ENCODE measurements around the gene CELSR1.

- no peak for TF ChIP-seq CTCF (IDR thresholded peaks at IDR 0.05)
- TF ChIP-seq POLR2AphosphoS5 (IDR thresholded peaks at IDR 0.05) = no peak
Observed at GRCh38 chr22:46405901-46406300, 131.5 kb downstream of the CELSR1 start.
